MG63 (cell line): ENCODE data around the gene GGT7. TPM values are rescaled to one million over a fixed set of nuclear protein-coding genes. Genes with fewer than 3 reads are reported as not detected.
"Not testable (repeated sequence)": the region's sequence is repeated elsewhere in the genome, so short reads cannot be mapped to it uniquely, and the experiment has no call there.

Experiments
- DNase-seq: peaks from one replicate; pipeline ENCODE4 v3.0.0-alpha.2; 2020
- H3K27me3 ChIP-seq: fragments of 250-450 bp; sonication (Bioruptor Pico); 2 replicates; pipeline ENCODE4 v1.5.1; 2020; ENCODE audit warnings: mild to moderate bottlenecking, moderate library complexity
- H3K36me3 ChIP-seq: fragments of 250-450 bp; sonication (Bioruptor Pico); 2 replicates; pipeline ENCODE4 v1.5.1; 2020; ENCODE audit warnings: mild to moderate bottlenecking, moderate library complexity
- H3K4me3 ChIP-seq: fragments of 250-450 bp; sonication (Bioruptor Pico); 2 replicates; pipeline ENCODE4 v1.5.1; 2020; ENCODE audit warnings: mild to moderate bottlenecking, moderate library complexity
- H3K9me3 ChIP-seq: fragments of 250-450 bp; sonication (Bioruptor Pico); 2 replicates; pipeline ENCODE4 v1.5.1; 2020; ENCODE audit warnings: mild to moderate bottlenecking, moderate library complexity
- total RNA-seq: library from RNA; depleted of rRNA; stranded (reverse); fragments of >200 nt; shearing (Covaris generic); gene quantifications from 2 replicates; pipeline ENCODE4 v1.2.3, GENCODE V29; 2014; ENCODE audit warnings: low replicate concordance

GGT7 gene
- total RNA-seq, 1 experiment from 2014 or later: 3.4 TPM

- Histone ChIP-seq H3K4me3 (peak overlapping the region; percentile 81), H3K9me3 (no peaks in the 10 kb centered on the region), H3K36me3 (peaks cover 4% of the 10 kb centered on the region), H3K27me3 (no peaks in the 10 kb centered on the region; the same call in 1 of the 2 replicates)
- peak; percentile 67 for DNase-seq
Observed at GRCh38 chr20:34824806-34825529, 47.7 kb downstream of the GGT7 start.

DNA sequence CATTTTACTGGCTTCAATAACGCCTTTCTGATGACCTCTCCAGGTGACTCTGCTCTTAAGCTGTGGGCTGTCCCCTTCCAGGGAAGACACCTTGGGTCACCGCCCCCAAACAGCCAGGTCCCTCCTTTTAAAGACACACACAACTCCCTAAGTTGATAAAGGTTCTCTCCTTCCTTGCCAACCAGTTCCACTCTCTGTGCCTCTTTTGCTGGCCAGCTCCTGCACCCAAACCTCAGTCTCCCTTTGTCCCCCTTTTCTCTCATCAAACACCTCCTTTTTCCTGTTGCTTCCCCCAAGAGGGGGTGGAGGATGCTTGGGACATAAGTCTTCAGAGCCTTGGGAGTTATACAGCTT is 48.2 kb downstream of the GGT7 start:
- H3K4me3 ChIP-seq: peak overlapping the region; percentile 81
- no peaks in the 10 kb centered on the region for H3K9me3 ChIP-seq
- H3K36me3 ChIP-seq: peaks cover 4% of the 10 kb centered on the region
- no peaks in the 10 kb centered on the region; the same call in 1 of the 2 replicates for H3K27me3 ChIP-seq
- peak; percentile 57 for DNase-seq

- no peaks in the 10 kb centered on the region for H3K9me3 ChIP-seq
- peak overlapping the region; percentile 81 for H3K4me3 ChIP-seq
- DNase-seq: no peak
- H3K27me3 ChIP-seq: no peaks in the 10 kb centered on the region; the same call in 1 of the 2 replicates
- H3K36me3 ChIP-seq: peaks cover 4% of the 10 kb centered on the region
Observed at GRCh38 chr20:34824026-34824425, 48.6 kb downstream of the GGT7 start.

DNA sequence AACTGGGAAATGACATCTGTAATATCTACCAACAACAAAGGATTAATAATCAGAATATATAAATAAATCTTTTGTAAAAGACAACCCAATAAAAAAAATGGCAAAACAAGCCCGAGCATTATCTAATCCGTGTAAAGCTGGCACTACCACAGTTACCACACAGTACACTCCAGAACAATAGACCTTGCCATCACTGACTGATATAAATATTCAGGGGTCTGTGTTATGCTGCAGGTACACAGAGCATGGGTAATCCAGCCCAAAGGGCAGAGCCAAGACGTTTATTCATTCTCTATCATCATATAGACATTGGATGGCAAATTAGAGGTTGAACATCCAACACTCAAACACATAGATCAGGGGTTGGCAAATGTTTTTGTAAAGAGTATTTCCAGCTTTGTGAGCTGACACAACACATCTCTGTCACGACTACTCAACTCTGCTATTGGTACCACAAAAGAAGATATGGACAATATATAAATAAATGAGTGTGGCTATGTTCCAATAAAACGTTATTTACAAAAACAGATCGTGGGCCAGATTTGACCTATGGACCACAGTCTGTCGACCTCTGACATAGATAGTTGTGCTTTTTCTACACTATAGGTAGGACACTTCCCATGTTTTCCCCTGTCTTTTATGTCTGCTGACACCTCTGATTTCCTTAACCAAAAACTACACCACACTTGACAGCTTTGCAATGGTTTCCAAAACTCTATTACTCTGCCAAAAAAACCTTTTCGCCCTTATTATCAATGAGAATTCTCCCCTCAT is 51.7 kb downstream of the GGT7 start:
- Histone ChIP-seq H3K27me3 (no peaks in the 10 kb centered on the region), H3K9me3 (no peaks in the 10 kb centered on the region), H3K4me3 (no peak overlapping the region), H3K36me3 (peaks cover 4% of the 10 kb centered on the region)
- no peak for DNase-seq

DNA sequence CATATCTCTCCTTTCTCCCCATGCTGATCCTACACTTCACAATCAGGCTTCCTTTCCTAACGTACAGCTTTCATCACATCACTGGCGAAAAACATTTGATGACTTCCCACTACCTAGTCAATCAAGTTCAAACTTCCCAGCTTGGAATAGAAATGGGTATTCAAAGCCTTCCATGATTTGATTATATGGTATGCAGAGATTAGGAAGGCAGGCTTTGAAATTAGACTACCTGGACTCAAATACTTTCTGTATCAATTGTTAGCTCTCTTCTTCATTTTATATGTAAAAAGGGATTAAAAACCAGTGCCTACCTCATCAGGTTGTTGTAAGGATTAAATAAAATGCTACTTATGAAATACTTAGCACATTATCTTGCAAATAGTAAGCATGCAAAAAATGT is 54.9 kb downstream of the GGT7 start:
- Histone ChIP-seq H3K27me3 (no peaks in the 10 kb centered on the region), H3K4me3 (no peak overlapping the region), H3K9me3 (no peaks in the 10 kb centered on the region), H3K36me3 (peaks cover 2% of the 10 kb centered on the region)
- DNase-seq: no peak

DNA sequence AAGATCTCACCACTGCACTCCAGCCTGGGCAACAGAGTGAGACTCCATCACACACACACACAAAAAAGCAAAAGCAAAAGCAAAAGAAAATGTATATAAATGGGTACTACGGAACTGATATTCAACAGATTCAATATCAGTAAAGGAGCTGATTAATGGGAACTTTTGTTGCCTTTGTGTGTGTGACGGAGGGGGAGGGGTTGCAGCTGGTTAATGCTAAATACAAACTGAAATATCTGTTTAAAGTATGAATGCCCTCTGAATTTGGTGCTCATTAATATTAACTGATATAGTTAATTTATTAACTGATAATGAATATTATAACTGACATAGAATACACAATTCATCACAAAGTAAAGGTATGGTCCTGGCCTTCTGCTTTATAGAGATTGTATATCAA is 55.6 kb downstream of the GGT7 start:
- H3K4me3 ChIP-seq: no peak overlapping the region
- H3K36me3 ChIP-seq: peaks cover 2% of the 10 kb centered on the region
- H3K27me3 ChIP-seq: no peaks in the 10 kb centered on the region
- no peak for DNase-seq
- no peaks in the 10 kb centered on the region for H3K9me3 ChIP-seq

- no peak overlapping the region for H3K4me3 ChIP-seq
- no peak for DNase-seq
- H3K27me3 ChIP-seq: no peaks in the 10 kb centered on the region
- no peaks in the 10 kb centered on the region for H3K9me3 ChIP-seq
- peaks cover 4% of the 10 kb centered on the region; the same call in 1 of the 2 replicates for H3K36me3 ChIP-seq
Observed at GRCh38 chr20:34815636-34816035, 57.0 kb downstream of the GGT7 start.

- no peak for DNase-seq
Observed at GRCh38 chr20:34808583-34808982, 64.1 kb downstream of the GGT7 start.

GRCh38 chr20:34807944-34808465 is 64.7 kb downstream of the GGT7 start:
- H3K4me3 ChIP-seq, H3K9me3 ChIP-seq, H3K27me3 ChIP-seq, DNase-seq: not testable (repeated sequence)
- H3K36me3 ChIP-seq: peaks cover 22% of the 10 kb centered on the region

More at GRCh38 chr20:34808583-34808982, 64.1 kb downstream of the GGT7 start:
- H3K36me3 ChIP-seq: peaks cover 20% of the 10 kb centered on the region
- H3K4me3 ChIP-seq: no peak overlapping the region
- no peaks in the 10 kb centered on the region for H3K27me3 ChIP-seq
- H3K9me3 ChIP-seq: no peaks in the 10 kb centered on the region

GRCh38 chr20:34806255-34806654 is 66.4 kb downstream of the GGT7 start:
- no peaks in the 10 kb centered on the region for H3K27me3 ChIP-seq
- DNase-seq: no peak
- H3K4me3 ChIP-seq: no peak overlapping the region
- peaks cover 25% of the 10 kb centered on the region for H3K36me3 ChIP-seq
- no peaks in the 10 kb centered on the region; the same call in none of the 2 replicates for H3K9me3 ChIP-seq

DNA sequence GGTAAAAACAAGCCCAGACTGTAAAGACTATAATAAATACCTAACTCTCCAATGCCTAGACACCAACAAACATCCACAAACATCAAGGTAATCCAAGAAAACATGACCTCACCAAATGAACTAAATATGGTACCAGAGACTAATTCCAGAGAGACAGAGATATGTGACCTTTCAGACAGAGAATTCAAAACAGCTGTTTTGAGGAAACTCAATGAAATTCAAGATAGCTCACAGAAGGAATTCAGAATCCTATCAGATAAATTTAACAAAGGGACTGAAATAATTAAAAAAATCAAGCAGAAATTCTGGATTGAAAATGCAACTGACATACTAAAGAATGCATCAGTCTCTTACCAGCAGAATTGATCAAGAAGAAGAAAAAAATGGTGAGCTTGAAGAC is 73.8 kb downstream of the GGT7 start:
- Histone ChIP-seq H3K36me3 (peaks cover 29% of the 10 kb centered on the region), H3K27me3 (no peaks in the 10 kb centered on the region), H3K9me3 (peaks cover 8% of the 10 kb centered on the region), H3K4me3 (no peak overlapping the region)
- DNase-seq: no peak

DNA sequence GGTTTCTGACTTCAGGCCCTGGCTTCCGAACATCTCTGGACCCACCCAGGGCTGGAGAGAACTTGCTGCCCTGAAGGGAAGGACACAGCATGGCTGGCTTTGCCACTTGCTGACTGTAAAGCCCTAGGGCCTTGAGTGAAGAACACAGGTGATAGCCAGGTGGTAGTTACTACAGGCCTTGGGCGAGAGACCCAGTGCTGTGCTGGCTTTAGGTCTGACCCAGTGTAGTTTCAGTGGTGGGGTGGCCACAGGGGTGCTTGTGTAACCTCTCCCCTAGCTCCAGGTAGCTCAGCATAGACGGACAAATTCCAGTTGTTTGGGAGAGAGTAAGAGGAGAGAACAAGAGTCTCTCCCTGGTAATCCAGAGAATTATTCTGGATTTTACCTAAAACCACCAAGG is 74.3 kb downstream of the GGT7 start:
- no peak for DNase-seq

GRCh38 chr20:34797012-34797995 is 75.4 kb downstream of the GGT7 start:
- Histone ChIP-seq H3K36me3 (peaks cover 23% of the 10 kb centered on the region), H3K4me3 (no peak overlapping the region), H3K9me3 (peaks cover 8% of the 10 kb centered on the region), H3K27me3 (no peaks in the 10 kb centered on the region)
- DNase-seq: no peak

More for the DNA sequence above, 74.3 kb downstream of the GGT7 start:
- H3K27me3 ChIP-seq: no peaks in the 10 kb centered on the region
- H3K9me3 ChIP-seq: peaks cover 8% of the 10 kb centered on the region
- H3K4me3 ChIP-seq: no peak overlapping the region
- H3K36me3 ChIP-seq: peaks cover 29% of the 10 kb centered on the region
